Kidney glomerular epithelial cell (primary cell): ENCODE measurements around the gene XRRA1.
"Not testable (repeated sequence)": the region's sequence is repeated elsewhere in the genome, so short reads cannot be mapped to it uniquely, and the experiment has no call there.

ENCODE experiments used
- DNase-seq: peaks from one replicate; lab custom pipeline; 2025; lab: John Stamatoyannopoulos, UW

Gene XRRA1

GRCh38 chr11:74948898-74949752 lies at the start of gene XRRA1, which contains the start of gene SPCS2:
Gene XRRA1 (minus strand): TSS chr11:74949091. CDS start chr11:74940878, 8,213 bp downstream.
Gene SPCS2 (plus strand): TSS chr11:74949266. CDS start chr11:74949286, 20 bp downstream.
- DNase-seq = peak; percentile 94

- DNase-seq = no peak
Measured at GRCh38 chr11:74992852-74993251, 44.0 kb upstream of the XRRA1 start.

- DNase-seq = no peak
Measured at GRCh38 chr11:74990941-74991340, 42.0 kb upstream of the XRRA1 start.

- not testable (repeated sequence) for DNase-seq
Measured at GRCh38 chr11:74990150-74990549, 41.3 kb upstream of the XRRA1 start.

GRCh38 chr11:74989260-74989638 lies 40.4 kb upstream of the XRRA1 start:
- no peak for DNase-seq

GRCh38 chr11:74988541-74989259 lies 39.8 kb upstream of the XRRA1 start, which contains the start of gene NEU3:
Gene NEU3 (plus strand): TSS chr11:74988933. CDS start chr11:74989061, 128 bp downstream.
- peak; percentile 68 for DNase-seq

- DNase-seq = no peak
Measured at GRCh38 chr11:74984730-74985129, 35.8 kb upstream of the XRRA1 start.

GRCh38 chr11:74984070-74984469 lies 35.2 kb upstream of the XRRA1 start:
- DNase-seq = no peak

- DNase-seq = no peak
Measured at GRCh38 chr11:74981888-74982287, 33.0 kb upstream of the XRRA1 start.

- no peak for DNase-seq
Measured at GRCh38 chr11:74980634-74981033, 31.7 kb upstream of the XRRA1 start.

- no peak for DNase-seq
Measured at GRCh38 chr11:74978041-74978440, 29.1 kb upstream of the XRRA1 start.

GRCh38 chr11:74971424-74971823 lies 22.5 kb upstream of the XRRA1 start:
- DNase-seq = no peak

- DNase-seq = no peak
Measured at GRCh38 chr11:74970852-74971395, 22.0 kb upstream of the XRRA1 start.

GRCh38 chr11:74966651-74967050 lies 17.8 kb upstream of the XRRA1 start:
- no peak for DNase-seq

GRCh38 chr11:74960128-74960527 lies 11.2 kb upstream of the XRRA1 start:
- not testable (repeated sequence) for DNase-seq

- no peak for DNase-seq
Measured at GRCh38 chr11:74957937-74958629, 9.2 kb upstream of the XRRA1 start.

- DNase-seq = no peak
Measured at GRCh38 chr11:74956397-74957015, 7.6 kb upstream of the XRRA1 start.

GRCh38 chr11:74954199-74954598 lies 5.3 kb upstream of the XRRA1 start:
- no peak for DNase-seq

- DNase-seq = no peak
Measured at GRCh38 chr11:74953451-74953850, 4.6 kb upstream of the XRRA1 start.

GRCh38 chr11:74952752-74953151 lies 3.9 kb upstream of the XRRA1 start:
- DNase-seq = no peak

GRCh38 chr11:74951226-74951625 lies 2.3 kb upstream of the XRRA1 start:
- DNase-seq = no peak
